A549 (cell line): Measurements from ENCODE around the gene EME2.

Experiments
- CEBPB ChIP-seq, 2 experiments: fragments of >200 bp in 1 of 2; sonication (Bioruptor Twin) in 1 of 2; formaldehyde crosslinking in 1 of 2; IDR thresholded peaks; 2 replicates each; pipeline ENCODE4 v1.6.1; 2012 to 2016
- CTCF ChIP-seq: fragments of >200 bp; sonication (Bioruptor Twin); formaldehyde crosslinking; IDR thresholded peaks from 3 replicates; pipeline ENCODE4 v1.5.1; 2016
- ESRRA ChIP-seq: fragments of 150-350 bp; IDR thresholded peaks from 2 replicates; pipeline ENCODE4 v1.6.1; 2014; ENCODE audit warnings: mild to moderate bottlenecking, low read length, borderline replicate concordance
- NFE2L2 ChIP-seq: fragments of 150-350 bp; conservative IDR thresholded peaks from 2 replicates; pipeline ENCODE4 v1.6.1; 2014; ENCODE audit warnings: low read length
- POLR2A ChIP-seq: IDR thresholded peaks from 2 replicates; pipeline ENCODE4 v1.6.1; 2012; ENCODE audit warnings: mild to moderate bottlenecking, low read length
- RAD21 ChIP-seq, 2 experiments: fragments of >200 bp in 1 of 2; sonication (Bioruptor Twin) in 1 of 2; formaldehyde crosslinking in 1 of 2; IDR thresholded peaks in 1 of 2; conservative IDR thresholded peaks in 1 of 2; 2 replicates in 1 of 2; 3 replicates in 1 of 2; pipeline ENCODE4 v1.6.1; 2012 to 2018; ENCODE audit warnings: inconsistent platforms in 1 of 2
- RARB ChIP-seq: fragments of 250-450 bp; sonication (Bioruptor Pico); IDR thresholded peaks from 2 replicates; pipeline ENCODE4 v1.8.0; 2021; ENCODE audit warnings: mild to moderate bottlenecking, moderate library complexity
- RFX5 ChIP-seq: fragments of 450-650 bp; IDR thresholded peaks from 2 replicates; pipeline ENCODE4 v1.7.1; 2014; ENCODE audit warnings: antibody characterized with exemption, mild to moderate bottlenecking, moderate library complexity

- TF ChIP-seq POLR2A (no peak), ESRRA (no peak), CTCF (no peak), NFE2L2 (no peak), CEBPB (IDR thresholded peaks at IDR 0.05) (no peak), RAD21 (conservative IDR thresholded peaks at IDR 0.05 in 1 of 2, IDR thresholded peaks at IDR 0.05 in 1 of 2) (no peak), RARB (CRISPR knock-in tag) (no peak), RFX5 (no peak)
Measured at GRCh38 chr16:1791256-1791942, 18.8 kb downstream of the EME2 start.
